ENCODE data around the gene PRSS57.
"Not testable (repeated sequence)": the region's sequence is repeated elsewhere in the genome, so short reads cannot be mapped to it uniquely, and the experiment has no call there.

PRSS57 gene

DNA sequence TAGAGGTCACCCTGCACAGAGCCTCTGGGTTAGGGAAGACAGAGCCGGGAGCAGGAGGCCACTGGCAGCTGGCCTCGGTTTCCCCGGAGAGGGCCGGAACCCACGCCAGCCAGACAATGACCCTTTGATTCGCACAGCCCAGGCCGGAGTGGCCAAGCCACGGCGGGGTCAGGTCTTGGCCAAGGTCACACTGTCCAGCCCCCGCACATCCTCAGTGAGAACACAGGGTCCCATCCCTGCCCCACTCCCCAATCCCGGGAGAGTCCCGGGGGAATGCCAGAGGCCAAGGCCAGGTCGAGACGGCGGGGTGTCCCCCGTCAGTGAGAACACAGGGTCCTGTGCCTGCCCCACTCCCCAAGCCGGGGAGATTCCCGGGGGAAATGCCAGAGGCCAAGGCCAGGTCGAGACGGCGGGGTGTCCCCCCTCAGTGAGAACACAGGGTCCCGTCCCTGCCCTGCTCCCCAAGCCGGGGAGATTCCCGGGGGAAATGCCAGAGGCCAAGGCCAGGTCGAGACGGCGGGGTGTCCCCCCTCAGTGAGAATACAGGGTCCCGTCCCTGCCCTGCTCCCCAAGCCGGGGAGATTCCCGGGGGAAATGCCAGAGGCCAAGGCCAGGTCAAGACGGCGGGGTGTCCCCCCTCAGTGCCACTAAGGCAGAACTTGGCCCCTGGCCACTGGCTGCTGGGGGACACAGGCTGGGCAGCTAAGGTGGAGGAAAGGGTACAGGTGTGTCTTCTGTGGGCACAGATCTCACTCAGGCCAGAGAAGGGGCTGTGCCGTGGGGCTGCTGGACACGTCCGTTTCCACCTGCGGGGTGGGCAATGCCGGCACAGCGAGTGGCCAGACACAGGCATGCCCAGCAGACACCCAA lies 20.7 kb downstream of the PRSS57 start:
- no peak for DNase-seq (ENCODE audit: low read depth)

DNA sequence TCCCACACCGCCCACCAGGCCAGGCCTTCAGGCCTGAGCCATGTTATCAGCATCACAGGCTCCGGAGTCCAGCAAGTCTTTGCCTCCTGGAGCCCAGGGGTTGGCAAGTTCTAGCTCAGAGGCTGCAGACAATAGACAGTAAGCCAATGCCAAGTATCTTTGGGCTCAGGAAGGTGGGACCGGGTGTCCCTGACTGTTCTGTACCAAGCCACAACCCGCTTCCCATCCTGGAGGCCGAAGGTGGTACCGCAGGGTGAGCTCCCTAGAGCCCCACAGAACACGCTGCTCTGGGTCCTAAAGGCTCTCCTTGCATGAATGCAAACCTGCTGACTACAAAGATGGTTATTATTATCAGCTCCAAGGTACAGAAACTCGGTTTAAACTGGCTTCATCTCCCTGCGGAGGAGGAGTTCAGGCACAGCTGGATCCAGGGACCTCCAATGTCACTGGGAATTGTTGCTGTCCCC lies 24.6 kb downstream of the PRSS57 start:
- no peak for DNase-seq (ENCODE audit: low read depth)

DNA sequence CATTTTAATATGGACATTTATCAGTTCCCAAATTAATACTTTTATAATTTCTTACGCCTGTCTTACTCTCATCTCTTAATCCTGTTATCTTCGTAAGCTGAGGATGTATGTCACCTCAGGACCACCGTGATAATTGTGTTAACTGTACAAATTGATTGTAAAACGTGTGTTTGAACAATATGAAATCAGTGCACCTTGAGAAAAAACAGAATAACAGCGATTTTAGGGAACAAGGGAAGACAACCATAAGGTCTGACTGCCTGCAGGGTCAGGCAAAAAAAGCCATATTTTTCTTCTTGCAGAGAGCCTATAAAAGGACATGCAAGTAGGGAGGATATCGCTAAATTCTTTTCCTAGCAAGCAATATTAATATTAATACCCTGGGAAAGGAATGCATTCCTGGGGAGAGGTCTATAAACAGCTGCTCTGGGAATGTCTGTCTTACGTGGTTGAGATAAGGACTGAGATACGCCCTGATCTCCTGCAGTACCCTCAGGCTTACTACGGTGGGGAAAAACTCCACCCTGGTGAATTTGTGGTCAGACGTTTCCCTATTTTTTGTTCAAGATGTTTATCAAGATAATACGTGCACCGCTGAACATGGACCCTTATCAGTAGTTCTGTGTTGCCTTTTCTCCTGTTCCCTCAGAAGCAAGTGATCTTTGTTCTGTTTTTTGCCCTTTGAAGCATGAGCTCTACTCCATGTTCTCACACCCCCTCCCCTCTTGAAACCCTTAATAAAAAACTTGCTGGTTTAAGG lies 26.4 kb downstream of the PRSS57 start:
- DNase-seq (ENCODE audit: low read depth), result not testable (repeated sequence)

DNA sequence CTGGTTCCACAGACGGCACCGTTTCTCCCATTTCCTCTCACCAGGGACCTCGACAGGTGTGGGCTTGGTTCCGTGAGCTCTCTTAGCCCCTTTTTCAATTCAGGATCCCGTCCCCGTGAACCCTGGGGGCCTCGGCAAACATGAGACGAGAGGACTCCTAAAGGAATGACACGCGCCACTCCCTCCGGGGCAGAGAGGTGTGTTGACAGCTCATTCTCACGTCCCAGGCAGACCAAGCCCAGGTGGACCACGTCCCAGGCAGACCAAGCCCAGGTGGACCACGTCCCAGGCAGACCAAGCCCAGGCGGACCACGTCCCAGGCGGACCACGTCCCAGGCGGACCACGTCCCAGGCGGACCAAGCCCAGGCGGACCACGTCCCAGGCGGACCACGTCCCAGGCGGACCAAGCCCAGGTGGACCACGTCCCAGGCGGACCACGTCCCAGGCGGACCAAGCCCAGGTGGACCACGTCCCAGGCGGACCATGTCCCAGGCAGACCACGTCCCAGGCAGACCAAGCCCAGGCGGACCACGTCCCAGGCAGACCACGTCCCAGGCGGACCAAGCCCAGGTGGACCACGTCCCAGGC lies 28.2 kb downstream of the PRSS57 start:
- DNase-seq (ENCODE audit: low read depth), result not testable (repeated sequence)

DNA sequence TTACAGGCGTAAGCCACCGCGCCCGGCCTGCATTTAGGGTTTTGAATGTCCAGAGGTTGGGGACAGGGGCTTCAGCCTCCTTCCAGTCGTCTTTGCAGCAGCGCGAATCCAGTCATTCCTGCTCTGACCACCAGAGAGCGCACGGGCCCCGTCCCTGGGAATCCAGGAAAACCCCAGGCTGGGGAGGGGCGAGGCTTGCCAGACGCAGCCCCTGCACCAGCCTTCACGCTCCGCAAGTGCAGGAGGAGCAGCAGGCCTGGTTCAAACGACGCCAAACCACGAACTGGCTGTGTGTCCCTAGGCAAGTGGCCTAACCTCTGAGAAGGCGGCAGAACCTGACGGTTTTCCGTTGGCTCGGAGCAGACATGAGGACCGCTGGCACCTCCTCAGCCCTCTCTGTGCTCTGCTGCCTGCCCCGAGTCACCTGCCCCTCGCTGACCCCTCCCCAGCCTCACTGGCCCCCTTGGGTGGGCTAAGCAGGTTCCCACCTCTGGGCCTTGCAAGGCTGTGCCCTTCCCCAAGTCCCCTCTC lies 30.3 kb downstream of the PRSS57 start:
- DNase-seq (ENCODE audit: low read depth), result peak; percentile 68

DNA sequence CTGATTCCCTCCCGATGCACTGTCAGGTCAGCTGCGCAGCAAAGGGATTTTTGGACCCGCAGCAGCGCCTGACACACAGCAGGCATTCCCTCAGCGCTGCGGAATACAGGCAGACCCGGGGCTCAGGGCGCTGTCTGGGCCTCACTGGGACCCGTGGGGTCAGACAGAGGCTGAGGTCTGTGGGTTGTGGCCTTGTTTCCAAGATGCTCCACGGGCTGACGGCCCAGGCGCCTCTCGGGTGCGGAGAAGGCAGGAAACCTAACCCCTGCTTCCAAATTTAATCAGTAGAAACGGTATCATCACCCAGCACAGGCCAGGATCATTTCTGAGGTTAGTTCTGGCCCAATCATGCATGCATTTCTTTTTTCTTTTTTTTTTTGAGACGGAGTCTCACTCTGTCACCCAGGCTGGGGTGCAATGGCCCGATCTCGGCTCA lies 31.6 kb downstream of the PRSS57 start:
- DNase-seq (ENCODE audit: low read depth), result no peak

DNA sequence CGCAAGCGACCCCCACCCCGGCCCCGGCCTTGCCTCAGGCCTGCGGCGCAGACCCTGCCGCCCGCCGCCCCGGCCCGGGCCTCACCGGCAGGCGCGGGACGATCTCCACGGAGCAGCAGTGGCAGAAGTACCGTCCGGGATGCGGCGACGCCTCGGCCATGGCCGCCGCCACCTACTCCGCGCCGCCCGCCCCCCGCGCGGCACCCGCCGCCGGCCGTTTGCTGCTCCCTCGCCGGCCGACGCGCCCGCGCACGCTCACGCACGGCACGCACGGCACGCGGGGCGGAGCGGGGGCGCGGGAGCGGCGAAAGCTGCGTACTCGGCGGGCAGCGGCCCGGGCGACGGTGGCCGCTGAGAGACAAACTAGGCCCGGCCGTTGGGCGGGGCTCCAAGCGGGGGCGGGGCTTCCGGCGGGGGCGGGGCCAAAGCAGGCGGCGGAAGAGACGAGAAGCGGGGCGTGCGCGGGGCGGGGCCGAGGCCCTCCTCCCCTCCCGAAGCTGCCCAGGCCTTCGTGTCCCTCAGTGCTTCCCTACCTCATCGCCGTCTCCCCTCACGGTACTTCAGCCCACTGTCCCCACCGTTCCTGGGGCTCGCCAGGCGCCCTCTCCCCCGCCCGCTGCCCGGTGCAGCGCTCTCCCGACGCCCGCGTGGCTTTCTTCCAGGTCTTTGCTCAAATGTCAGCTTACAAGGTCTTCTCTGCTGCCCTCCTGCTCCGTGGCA lies 32.1 kb downstream of the PRSS57 start, which contains the start of gene RNF126:
TSS of gene RNF126 (minus strand) at position 253 of the 720 bp plus-strand sequence. CDS start at position 160, 93 bp downstream.
- peak; percentile 88 for DNase-seq (ENCODE audit: low read depth)

DNA sequence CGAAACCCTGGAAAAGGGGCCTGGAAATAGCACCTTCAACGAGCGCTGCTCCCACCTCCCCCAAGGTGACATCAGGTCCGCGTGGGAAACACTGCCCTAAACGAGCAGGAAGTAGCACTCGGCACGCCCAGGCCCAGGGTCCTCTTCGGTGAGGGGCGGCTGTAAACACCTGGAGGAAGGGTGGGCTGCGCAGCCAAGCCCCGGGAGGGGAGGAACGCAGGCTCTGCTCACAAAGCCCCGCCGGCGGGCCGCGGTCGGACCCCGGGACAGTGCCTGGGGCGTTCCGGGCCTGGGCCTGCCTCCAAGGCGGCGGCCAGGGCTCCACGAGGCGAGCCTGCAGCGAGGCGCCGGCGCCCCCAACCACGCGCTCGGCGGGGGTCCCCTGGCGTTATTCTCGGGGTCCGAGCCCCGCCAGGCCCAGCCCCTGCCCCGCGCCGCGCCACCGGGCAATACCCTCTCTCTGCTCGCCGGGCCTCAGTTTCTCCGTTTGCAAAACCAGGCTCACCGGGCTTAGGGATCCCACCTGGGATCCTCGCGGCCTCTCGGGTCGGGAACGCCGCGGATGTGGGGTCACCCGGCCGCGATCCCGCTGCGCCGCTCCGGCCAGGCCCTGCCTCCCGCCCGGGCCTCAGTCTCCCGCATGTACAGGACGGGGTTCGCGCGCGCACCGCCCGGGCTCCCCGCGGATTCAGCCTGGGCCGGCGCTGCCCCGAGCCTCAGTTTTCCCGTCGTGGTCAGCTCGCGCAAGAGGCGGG lies 32.9 kb downstream of the PRSS57 start:
- peak; percentile 44 for DNase-seq (ENCODE audit: low read depth)

DNA sequence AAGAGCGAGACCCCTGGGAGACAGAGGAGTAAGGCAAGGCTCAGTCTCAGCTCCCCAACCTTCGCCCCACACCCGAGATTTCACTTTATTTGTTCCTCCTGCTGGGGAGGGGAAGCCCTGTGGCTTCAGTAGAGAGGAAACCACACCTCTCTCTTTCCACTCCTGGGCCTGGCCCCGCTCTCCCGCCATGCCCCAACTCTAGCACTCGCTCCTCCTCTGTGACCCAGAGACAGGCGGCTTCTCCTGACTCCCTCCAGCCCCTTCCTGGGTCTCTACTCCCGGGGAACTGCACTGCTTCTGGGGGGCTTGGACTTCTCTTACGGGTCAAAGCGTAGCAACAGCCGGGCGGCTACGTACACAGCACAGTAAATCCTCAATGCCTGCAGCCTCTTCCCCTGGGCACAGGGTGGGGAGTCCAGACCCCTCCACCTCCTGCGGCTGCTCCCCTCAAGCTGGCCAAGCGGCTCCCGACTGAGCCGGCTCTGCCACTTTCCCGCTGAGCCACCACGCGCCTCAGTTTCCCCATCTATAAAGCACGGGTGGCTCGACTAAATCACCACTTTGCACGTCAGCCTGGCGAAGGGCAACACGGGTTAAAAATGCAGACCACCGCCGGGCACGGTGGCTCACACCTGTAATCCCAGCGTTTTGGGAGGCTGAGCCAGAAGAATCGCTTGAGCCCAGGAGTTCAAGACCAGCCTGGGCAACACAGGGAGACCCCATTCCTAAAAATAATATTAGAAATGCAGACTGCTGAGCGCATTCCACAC lies 33.6 kb downstream of the PRSS57 start:
- DNase-seq (ENCODE audit: low read depth), result peak; percentile 55

DNA sequence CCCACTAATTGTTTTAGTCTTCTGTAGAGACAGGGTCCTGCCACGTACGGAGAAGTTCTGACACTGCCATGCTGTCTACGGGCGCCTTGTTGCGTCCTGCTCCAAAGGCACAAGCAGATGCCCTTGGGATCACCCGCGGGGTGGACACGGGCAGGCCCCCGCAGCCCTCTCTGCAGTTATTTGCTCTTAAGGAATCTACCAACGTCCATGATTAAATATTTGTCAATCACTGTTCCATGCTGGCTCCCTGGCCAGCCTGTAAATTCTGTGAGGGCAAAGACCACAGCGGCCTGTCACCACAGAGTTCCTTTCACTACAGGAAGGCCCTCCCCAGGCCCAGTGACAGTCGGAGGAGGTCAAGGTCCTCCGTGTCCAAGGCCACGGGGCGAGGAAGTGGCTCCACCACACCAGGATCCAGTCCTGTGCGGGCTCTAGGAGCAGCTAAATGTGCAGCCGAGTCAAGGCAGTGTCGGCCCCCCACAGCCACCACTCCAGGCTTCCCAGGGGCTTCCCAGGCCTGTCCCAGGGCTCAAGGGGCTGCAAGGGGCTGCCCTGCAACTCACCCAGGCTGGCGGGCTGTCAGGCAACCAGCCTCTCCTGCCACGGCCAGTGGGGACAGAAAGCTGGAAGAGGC lies 34.3 kb downstream of the PRSS57 start:
- DNase-seq (ENCODE audit: low read depth), result no peak

DNA sequence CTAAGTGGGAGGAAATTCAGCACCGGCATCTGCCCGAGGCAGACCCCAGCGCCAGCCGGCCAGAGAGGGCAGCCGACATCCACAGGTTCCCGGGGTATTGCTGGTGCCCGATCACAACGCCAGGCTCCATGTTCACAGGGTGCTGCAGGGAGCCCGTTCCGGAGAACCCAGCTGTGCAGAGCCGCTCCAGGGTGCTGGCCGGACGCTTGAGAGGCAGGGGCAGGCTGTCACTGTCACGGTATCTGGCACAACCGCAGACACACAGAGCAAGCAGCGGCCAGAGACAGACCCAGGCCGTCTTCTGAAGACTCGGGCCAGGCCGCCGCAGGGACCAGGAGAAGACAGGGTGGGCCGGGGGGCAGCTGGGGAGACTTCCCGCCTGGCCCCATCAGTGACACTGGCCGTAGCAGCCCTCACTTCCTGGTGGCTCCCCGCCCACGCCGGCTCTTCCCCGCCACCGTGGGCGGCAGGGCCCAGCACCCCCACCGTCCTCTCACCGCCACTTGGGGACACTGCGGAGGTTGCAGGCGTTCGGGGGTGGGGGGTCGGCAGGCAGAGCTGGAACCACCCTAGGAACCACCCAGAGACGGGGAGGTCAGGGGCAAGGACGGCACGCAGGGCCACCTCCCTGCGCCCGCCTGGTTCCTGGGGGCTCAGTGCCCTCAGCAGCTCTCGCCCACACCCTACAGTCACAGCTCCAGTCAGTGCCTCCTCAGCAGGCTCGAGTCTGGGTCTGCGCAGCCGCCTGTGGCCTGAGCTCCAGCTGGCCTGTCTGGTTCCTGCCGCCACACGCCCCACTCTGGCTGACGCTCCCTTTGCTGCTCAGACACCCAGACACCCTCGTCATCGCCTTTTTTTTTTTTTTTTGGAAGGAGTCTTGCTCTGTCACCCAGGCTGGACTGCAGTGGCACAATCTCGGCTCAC lies 36.1 kb downstream of the PRSS57 start:
- DNase-seq (ENCODE audit: low read depth), result no peak

DNA sequence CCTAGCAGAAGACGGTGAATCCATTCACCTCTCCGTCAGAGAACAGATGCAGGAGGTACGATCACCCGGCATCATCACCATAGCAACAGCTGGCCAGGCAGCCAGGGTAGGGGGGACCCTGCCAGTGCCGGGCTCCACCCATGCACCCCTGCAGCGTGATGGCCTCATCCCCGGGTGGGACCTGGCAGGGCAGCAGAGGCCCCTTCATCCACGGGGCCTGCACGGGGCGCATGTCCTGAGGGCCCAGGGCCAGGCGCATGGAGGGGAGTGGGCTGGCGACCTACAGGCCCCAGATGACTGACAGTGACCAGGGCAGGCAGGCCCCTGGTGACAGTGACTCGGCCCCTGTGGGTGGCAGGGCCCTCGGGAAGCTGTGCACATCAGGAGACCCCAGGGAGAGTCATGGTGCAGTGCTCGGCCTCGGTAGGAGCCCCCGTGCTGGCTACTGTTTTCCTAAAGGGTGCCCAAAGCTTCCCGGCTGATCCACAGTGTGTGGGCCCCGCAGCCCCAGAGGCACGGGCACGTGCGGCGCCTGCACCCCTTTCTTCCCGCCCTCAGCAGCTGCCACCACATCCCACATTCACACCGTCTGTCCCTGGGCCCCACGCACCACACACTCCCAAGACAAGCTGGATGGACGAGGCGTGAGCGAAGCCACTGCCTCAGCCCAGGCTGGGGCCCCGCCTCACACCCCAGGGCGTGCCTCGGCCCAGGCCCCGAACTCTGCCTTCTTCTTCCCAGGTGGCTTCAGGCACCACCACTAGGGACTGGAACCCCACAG lies 37.0 kb downstream of the PRSS57 start:
- DNase-seq (ENCODE audit: low read depth), result no peak

DNA sequence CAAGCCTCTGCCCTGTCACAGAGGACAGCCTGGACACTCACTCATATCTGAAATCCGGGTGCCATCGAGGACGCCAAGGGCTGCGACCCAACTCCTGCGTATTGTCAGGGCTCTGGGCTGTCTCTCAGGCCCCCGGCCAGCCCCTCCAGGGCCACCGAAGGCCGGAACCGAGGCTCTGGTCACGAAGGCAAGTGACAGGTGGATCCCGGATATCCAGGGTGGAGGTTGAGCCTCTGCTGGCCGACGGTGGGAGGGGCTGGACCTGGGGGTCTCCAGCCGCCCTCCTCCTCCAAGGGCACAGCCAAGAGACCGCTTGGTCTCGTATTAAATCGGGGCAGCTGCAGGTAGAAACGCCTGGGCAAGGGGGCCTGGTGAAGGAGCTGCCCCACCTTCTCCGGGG lies 37.6 kb downstream of the PRSS57 start:
- DNase-seq (ENCODE audit: low read depth), result no peak

DNA sequence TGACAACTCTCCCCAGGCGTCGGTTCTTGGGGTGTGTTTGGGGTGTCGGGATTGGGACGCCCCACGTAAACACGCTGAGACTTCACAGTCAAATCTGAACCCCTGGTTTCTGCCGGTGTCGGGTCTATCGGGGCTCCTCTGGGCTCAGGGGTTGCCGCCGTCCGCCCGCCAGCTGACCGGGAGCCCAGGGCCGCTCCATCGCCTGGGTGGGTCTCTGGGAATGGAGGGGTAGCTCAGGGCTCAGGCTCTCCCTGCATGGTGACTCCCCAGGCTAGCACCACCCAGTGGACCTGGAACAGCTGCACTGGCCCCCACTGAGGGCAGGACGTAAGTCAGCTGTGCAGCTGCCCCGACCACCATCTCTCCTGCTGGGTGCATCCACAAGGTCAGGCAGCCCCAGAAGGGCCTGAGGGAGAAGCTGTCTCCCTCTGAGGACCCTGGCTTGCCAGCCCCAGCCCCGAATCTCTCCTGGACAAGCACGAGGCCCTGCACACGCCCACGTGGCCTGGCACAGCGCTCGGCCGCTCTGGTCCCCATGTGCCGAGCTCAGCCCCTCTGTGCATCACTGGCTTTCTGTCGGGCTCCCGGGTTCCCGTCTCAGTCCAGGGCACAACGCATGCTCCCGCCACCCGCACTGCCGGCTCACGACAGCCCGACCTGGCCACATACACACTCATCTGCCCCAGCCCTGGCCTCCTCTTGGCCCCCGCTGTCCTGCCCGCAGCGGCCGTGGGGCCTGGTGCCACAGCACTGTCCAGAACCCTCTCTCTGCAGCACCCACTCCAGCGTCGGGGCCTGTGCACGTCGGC lies 38.3 kb downstream of the PRSS57 start:
- DNase-seq (ENCODE audit: low read depth), result no peak

DNA sequence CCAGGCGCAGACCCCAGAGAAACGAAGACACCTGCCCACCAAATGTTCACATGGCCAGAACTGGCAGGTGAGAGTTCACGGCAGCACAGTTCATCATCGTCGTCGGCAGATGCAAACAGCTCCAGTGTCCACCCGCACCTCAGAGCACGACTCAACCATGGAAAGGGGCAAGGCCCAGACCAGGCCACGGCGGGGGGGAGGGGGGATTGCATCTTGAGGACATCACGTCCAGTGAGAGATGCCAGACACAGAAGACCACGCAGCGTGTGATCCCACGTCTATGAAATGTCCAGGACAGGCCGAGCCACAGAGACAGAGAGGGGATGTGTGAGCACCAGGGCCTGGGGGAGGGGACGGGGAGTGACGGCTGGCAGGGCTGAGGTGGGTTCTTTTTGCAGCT lies 39.6 kb downstream of the PRSS57 start:
- DNase-seq (ENCODE audit: low read depth), result no peak

DNA sequence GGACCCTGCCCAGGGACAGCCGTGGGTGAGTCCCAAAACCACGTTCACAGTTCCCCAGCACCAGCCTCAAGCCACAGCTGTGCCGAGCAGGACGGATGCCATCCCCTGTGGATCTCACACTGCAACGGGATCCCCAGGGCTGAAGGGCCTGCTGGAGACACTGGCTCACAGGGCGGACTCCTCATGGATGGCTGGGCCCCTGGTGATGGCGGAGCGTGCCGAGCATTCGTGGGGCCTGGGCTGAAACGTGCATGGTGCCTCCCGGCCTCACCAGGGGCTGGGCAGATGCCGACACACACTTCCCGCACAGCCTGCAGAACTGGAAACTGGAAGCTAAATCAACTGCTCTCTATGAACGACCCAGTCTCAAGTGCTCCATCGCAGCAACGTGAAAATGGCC lies 41.8 kb downstream of the PRSS57 start:
- DNase-seq (ENCODE audit: low read depth), result no peak
